Endothelial cell of umbilical vein (primary cell): ENCODE results near the gene LDLRAD4. TPM values are rescaled to one million over a fixed set of nuclear protein-coding genes. Genes with fewer than 3 reads are reported as not detected.
A peak's percentile ranks its signal among the peaks of the same experiment; 100 is the strongest.
"Not testable (repeated sequence)": the region's sequence is repeated elsewhere in the genome, so short reads cannot be mapped to it uniquely, and the experiment has no call there.

ENCODE experiments used
- BruUV-seq: library from RNA; stranded (reverse); fragments of 400-500 nt; replicated peaks from 2 replicates; lab custom pipeline; 2021; lab: Mats Ljungman, UMichigan
- CTCF ChIA-PET: fragments of 300-600, 350-600 bp; sonication (Branson Sonifier 250); formaldehyde crosslinking; loops from one replicate; lab custom pipeline; 2021; ENCODE audit warnings: antibody characterized with exemption, inconsistent platforms; lab: Charles Lee
- POLR2A ChIA-PET: fragments of 300-600, 350-600 bp; sonication (Branson Sonifier 250); formaldehyde crosslinking; loops from one replicate; lab custom pipeline; 2021; ENCODE audit warnings: antibody characterized with exemption, inconsistent platforms; lab: Charles Lee
- DNase-seq: peaks from one replicate; pipeline ENCODE4 v3.0.0-alpha.2; 2011; ENCODE audit warnings: low read depth, low spot score
- FAIRE-seq: peaks from 2 replicates; lab custom pipeline; 2011; peaks lifted over from hg19 to GRCh38; lab: Jason Lieb, UNC
- H2AFZ ChIP-seq: 2 replicates; pipeline ENCODE4 v1.6.0; 2012; ENCODE audit warnings: low read depth, low read length, control low read depth, inconsistent platforms
- H3K27ac ChIP-seq: 2 replicates; pipeline ENCODE4 v1.5.1; 2011; ENCODE audit warnings: low read depth, mild to moderate bottlenecking, control low read depth, low read length, moderate library complexity; ENCODE audit not compliant: insufficient read depth
- H3K27me3 ChIP-seq, 2 experiments: 2 replicates each; pipeline versions ENCODE4 v1.6.0 to v1.6.1; 2011; ENCODE audit warnings: low read length in 2 of 2, mixed read lengths in 1 of 2; ENCODE audit not compliant: control insufficient read depth in 2 of 2, insufficient read depth in 2 of 2
- H3K36me3 ChIP-seq, 2 experiments: 2 replicates in 1 of 2; 3 replicates in 1 of 2; pipeline ENCODE4 v1.5.1; 2011; ENCODE audit warnings: low read length in 2 of 2, mild to moderate bottlenecking in 1 of 2, moderate library complexity in 1 of 2; ENCODE audit not compliant: control insufficient read depth in 2 of 2, insufficient read depth in 2 of 2; ENCODE audit errors: extremely low read depth in 1 of 2
- H3K4me1 ChIP-seq: 3 replicates; pipeline ENCODE4 v1.5.1; 2011; ENCODE audit warnings: mild to moderate bottlenecking, low read length; ENCODE audit not compliant: control insufficient read depth, insufficient read depth; ENCODE audit errors: extremely low read depth
- H3K4me2 ChIP-seq: 2 replicates; pipeline ENCODE4 v1.6.1; 2011; ENCODE audit warnings: low read length, control low read depth, mixed read lengths; ENCODE audit not compliant: insufficient read depth
- H3K4me3 ChIP-seq, 3 experiments: fragments of 200-600 bp in 1 of 3; sonication (generic), shearing (Covaris generic) in 1 of 3; replicated peaks in 1 of 3; 2 replicates each; pipeline ENCODE4 v1.5.1; 2011 to 2016; ENCODE audit warnings: control low read depth in 3 of 3, low read length in 3 of 3, mild to moderate bottlenecking in 2 of 3, inconsistent platforms in 1 of 3, low read depth in 1 of 3, moderate library complexity in 1 of 3; ENCODE audit not compliant: insufficient read depth in 1 of 3
- H3K79me2 ChIP-seq: 2 replicates; pipeline ENCODE4 v1.6.0; 2012; ENCODE audit warnings: low read length, inconsistent platforms; ENCODE audit not compliant: control insufficient read depth, insufficient read depth
- H3K9ac ChIP-seq: replicated peaks from 2 replicates; pipeline ENCODE3; 2011; ENCODE audit warnings: low read length, control low read depth; ENCODE audit not compliant: insufficient read depth; ENCODE audit errors: extremely low read depth
- H3K9me1 ChIP-seq: replicated peaks from 3 replicates; pipeline ENCODE4 v1.6.0; 2011; ENCODE audit warnings: mild to moderate bottlenecking, low read length; ENCODE audit not compliant: control insufficient read depth, insufficient read depth; ENCODE audit errors: extremely low read depth
- H3K9me3 ChIP-seq: replicated peaks from 2 replicates; pipeline ENCODE4 v1.5.1; 2012; ENCODE audit warnings: low read length, inconsistent platforms; ENCODE audit not compliant: control insufficient read depth, insufficient read depth
- H4K20me1 ChIP-seq: replicated peaks from 2 replicates; pipeline ENCODE3; 2011; ENCODE audit warnings: mild to moderate bottlenecking, low read length; ENCODE audit not compliant: control insufficient read depth, insufficient read depth; ENCODE audit errors: extremely low read depth
- GATA2 ChIP-seq: IDR thresholded peaks from 2 replicates; pipeline ENCODE4 v1.7.0; 2011; ENCODE audit warnings: low read depth, mild to moderate bottlenecking, moderate library complexity, mixed read lengths, low read length; ENCODE audit not compliant: insufficient read length, insufficient read depth
- JUN ChIP-seq: IDR thresholded peaks from 2 replicates; pipeline ENCODE4 v1.6.1; 2011; ENCODE audit warnings: borderline replicate concordance, low read depth; ENCODE audit not compliant: insufficient read length, insufficient read depth
- dilution Hi-C: fragments of 300-500 bp; cut with MboI; formaldehyde crosslinking; loops from one replicate; pipeline ENCODE4 v1.15.0; 2019; ENCODE audit warnings: low sequenced_read_pairs; ENCODE audit not compliant: extremely low pct_ligation_motif_present
- intact Hi-C: fragments of 100-400 bp; cut with micrococcal nuclease; formaldehyde crosslinking; loops from one replicate; pipeline ENCODE4 v1.10.0; 2022
- polyA plus RNA-seq, 4 experiments: library from polyadenylated mRNA; depleted of rRNA in 3 of 4; stranded (reverse) in 3 of 4; unstranded in 1 of 4; fragments of >200 nt; gene quantifications; 2 replicates each; pipeline versions ENCODE4 v1.2.1 to v1.2.3, GENCODE V29; 2011 to 2012; ENCODE audit warnings: missing spikeins in 1 of 4
- total RNA-seq: library from RNA; stranded (reverse); gene quantifications from 2 replicates; pipeline ENCODE4 v1.2.3, GENCODE V29; 2021

LDLRAD4 gene
- total and polyA plus RNA-seq, 2 donors (not counting 3 experiments of a cell fraction or from before 2014, with no cell fraction given), result 5.2 to 6.5 TPM

DNA sequence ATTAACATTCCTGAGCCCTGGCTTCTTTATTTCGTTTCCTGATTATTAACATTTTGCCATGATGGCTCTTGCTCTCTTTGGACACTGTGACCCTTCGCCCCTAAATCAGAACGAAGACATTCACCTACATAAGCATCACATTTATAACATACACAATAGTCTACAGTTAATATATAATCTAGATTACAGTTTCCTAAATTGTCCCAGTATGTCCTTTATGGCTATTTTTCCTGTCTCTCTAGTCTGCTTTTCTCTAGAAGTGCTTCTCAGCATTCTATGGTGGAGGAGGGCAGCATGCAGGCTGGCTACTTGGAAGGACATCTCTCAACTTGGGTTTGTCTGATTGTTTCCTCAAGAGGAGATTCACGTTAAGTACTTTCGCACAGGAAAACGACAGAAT, 457.9 kb downstream of the LDLRAD4 start:
- Histone ChIP-seq H3K4me2 (no peak overlapping the region), H3K79me2 (peaks cover 4% of the 10 kb centered on the region), H3K4me1 (no peaks in the 10 kb centered on the region), H3K36me3 (no peaks in the 10 kb centered on the region), H3K27me3 (no peaks in the 10 kb centered on the region), H3K9me3 (no peaks in the 10 kb centered on the region), H3K4me3 (no peak overlapping the region), H3K27ac (peak overlapping the region; percentile 12), H3K9me1 (no peaks in the 10 kb centered on the region), H4K20me1 (no peaks in the 10 kb centered on the region), H2AFZ (no peak overlapping the region), H3K9ac (no peak overlapping the region)
- no peak for TF ChIP-seq GATA2
- no peak for TF ChIP-seq JUN
- no peak for DNase-seq
- intact Hi-C loops, result no loop called here
- BruUV-seq, result no TSS peak
- no peak for FAIRE-seq
- ChIA-PET CTCF (no interaction called here), POLR2A (no interaction called here)
- dilution Hi-C loops, result no loop called here

DNA sequence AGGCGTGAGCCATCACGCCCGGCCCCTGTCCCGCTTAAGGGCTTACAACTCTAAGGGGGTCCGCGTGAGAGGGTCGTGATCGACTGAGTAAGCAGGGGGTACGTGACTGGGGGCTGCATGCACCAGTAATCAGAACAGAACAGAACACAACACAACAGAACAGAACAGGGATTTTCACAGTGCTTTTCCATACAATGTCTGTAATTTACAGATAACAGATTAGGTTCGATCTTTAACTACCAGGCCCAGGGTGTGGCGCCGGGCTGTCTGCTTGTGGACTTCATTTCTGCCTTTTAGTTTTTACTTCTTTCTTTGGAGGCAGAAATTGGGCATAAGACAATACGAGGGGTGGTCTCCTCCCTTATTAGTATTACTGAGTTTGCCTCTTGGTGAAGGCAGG, 458.8 kb downstream of the LDLRAD4 start:
- dilution Hi-C loops, H3K9ac ChIP-seq, H3K4me2 ChIP-seq, H3K36me3 ChIP-seq, BruUV-seq, H3K27ac ChIP-seq, H4K20me1 ChIP-seq, FAIRE-seq, H3K27me3 ChIP-seq, intact Hi-C loops, POLR2A ChIA-PET, CTCF ChIA-PET, H3K4me1 ChIP-seq, H3K9me3 ChIP-seq, H3K9me1 ChIP-seq, H3K79me2 ChIP-seq, DNase-seq, H3K4me3 ChIP-seq, H2AFZ ChIP-seq: not testable (repeated sequence)
